H54 (cell line): ENCODE results near the gene OGFR.

Experiments used
- DNase-seq: peaks from one replicate; pipeline ENCODE4 v3.0.0; 2011; ENCODE audit warnings: low spot score, mixed read lengths; ENCODE audit not compliant: insufficient read length
- FAIRE-seq: peaks from 3 replicates; lab custom pipeline; 2011; peaks lifted over from hg19 to GRCh38; lab: Jason Lieb, UNC
- POLR2A ChIP-seq: IDR thresholded peaks from 2 replicates; pipeline ENCODE4 v1.6.1; 2011; ENCODE audit warnings: low read depth, mild to moderate bottlenecking, low read length

The OGFR gene

GRCh38 chr20:62814709-62815065 lies 10.1 kb downstream of the OGFR start:
- DNase-seq = no peak
- TF ChIP-seq POLR2A = no peak
- FAIRE-seq = no peak

GRCh38 chr20:62815066-62815991 lies 10.7 kb downstream of the OGFR start:
- TF ChIP-seq POLR2A = no peak
- FAIRE-seq (no peak), DNase-seq (peak; percentile 81)

GRCh38 chr20:62816031-62816883 lies 11.6 kb downstream of the OGFR start:
- FAIRE-seq (no peak), DNase-seq (no peak)
- no peak for TF ChIP-seq POLR2A

- no peak for TF ChIP-seq POLR2A
- DNase-seq (no peak), FAIRE-seq (no peak)
Observed at GRCh38 chr20:62816884-62817873, 12.5 kb downstream of the OGFR start, which contains the start of gene COL9A3. TSS of gene COL9A3 (plus strand) at chr20:62817050. CDS start at chr20:62817065, 15 bp downstream.

- no peak for DNase-seq
- FAIRE-seq = no peak
- TF ChIP-seq POLR2A = no peak
Observed at GRCh38 chr20:62817975-62818591, 13.4 kb downstream of the OGFR start.

- TF ChIP-seq POLR2A = no peak
- DNase-seq (peak; percentile 98), FAIRE-seq (no peak)
Observed at GRCh38 chr20:62818592-62819493, 14.2 kb downstream of the OGFR start.

GRCh38 chr20:62819494-62820174 lies 15.0 kb downstream of the OGFR start:
- no peak for TF ChIP-seq POLR2A
- DNase-seq = peak; percentile 99
- FAIRE-seq = peak; percentile 15

- FAIRE-seq (no peak), DNase-seq (no peak)
- TF ChIP-seq POLR2A = no peak
Observed at GRCh38 chr20:62820208-62820961, 15.8 kb downstream of the OGFR start.

- TF ChIP-seq POLR2A = no peak
- DNase-seq (no peak), FAIRE-seq (no peak)
Observed at GRCh38 chr20:62820962-62821725, 16.5 kb downstream of the OGFR start.

GRCh38 chr20:62821726-62822210 lies 17.1 kb downstream of the OGFR start:
- TF ChIP-seq POLR2A = no peak
- FAIRE-seq = no peak
- DNase-seq = no peak
